ENCODE results near the gene CFAP119.

- TF ChIP-seq POLR2A (IDR thresholded peaks at IDR 0.05) (no peak), CTCF (IDR thresholded peaks at IDR 0.05) (no peak)
Measured at GRCh38 chr16:30723725-30724355, 38.0 kb downstream of the CFAP119 start.

Data from testis (tissue), 2 donors.